Natural killer cell treated with Interleukin-12 subunit alpha and Interleukin-12 subunit beta and Interleukin-15 and Interleukin-18, amount 100 ng/mL, for 72 hours (primary cell): Measurements from ENCODE around the gene SREK1IP1. TPM values are rescaled to one million over a fixed set of nuclear protein-coding genes. Genes with fewer than 3 reads are reported as not detected.

Source experiments
- ATAC-seq, 2 donors: fragments of 150-1000 bp; cut with Tn5 transposase in 1 of 2; sonication (Bioruptor Pico), chemical (Tn5 transposase) in 1 of 2; 2 replicates each; pipeline ENCODE4 v1.10.0; 2021
- DNase-seq: peaks from one replicate; pipeline ENCODE4 v3.0.0; 2022; ENCODE audit warnings: low spot score
- H3K27ac Mint-ChIP-seq, 2 donors: 1 replicate in 1 of 2; 2 replicates in 1 of 2; pipeline ENCODE4 v1.8.0; 2022; ENCODE audit warnings: mixed read lengths in 2 of 2, mild to moderate bottlenecking in 1 of 2, moderate library complexity in 1 of 2
- H3K27me3 Mint-ChIP-seq, 2 donors: 1 replicate in 1 of 2; 2 replicates in 1 of 2; pipeline ENCODE4 v1.8.0; 2022; ENCODE audit warnings: mixed read lengths in 2 of 2
- H3K36me3 Mint-ChIP-seq: one replicate; pipeline ENCODE4 v1.8.0; 2022; ENCODE audit warnings: mixed read lengths
- H3K4me1 Mint-ChIP-seq, 2 donors: 1 replicate in 1 of 2; 2 replicates in 1 of 2; pipeline ENCODE4 v1.8.0; 2022; ENCODE audit warnings: low read depth in 2 of 2, mixed read lengths in 2 of 2, mild to moderate bottlenecking in 1 of 2
- H3K4me3 Mint-ChIP-seq: one replicate; pipeline ENCODE4 v1.8.0; 2022; ENCODE audit warnings: mixed read lengths
- H3K9me3 Mint-ChIP-seq: 2 replicates; pipeline ENCODE4 v1.8.0; 2022; ENCODE audit warnings: mixed read lengths
- total RNA-seq, 2 donors: library from RNA; stranded (reverse); gene quantifications; one replicate each; pipeline ENCODE4 v1.2.3, GENCODE V29; 2022

Gene SREK1IP1
- total RNA-seq, 2 donors from 2014 or later, result 19.9 to 20.1 TPM

DNA sequence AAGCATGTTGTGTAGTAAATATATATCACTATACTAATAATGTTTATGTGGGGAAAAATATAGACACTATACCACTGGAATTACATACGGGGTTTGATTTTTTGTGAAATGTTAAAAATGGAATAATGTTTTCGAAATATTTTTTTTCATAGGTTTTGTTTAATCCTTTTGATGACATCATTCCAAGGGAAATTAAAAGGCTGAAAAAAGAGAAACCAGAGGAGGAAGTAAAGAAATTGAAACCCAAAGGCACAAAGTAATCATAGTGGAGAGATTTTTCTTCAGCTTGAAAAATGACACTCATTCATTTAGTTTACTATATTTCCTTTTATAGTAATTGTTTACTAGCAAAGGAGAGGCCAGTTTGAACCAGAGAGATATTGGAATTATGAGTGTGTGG is 17.9 kb upstream of the SREK1IP1 start:
- Mint-ChIP-seq H3K4me1 (peaks cover 7 to 11% of the 10 kb centered on the region in 2 donors), H3K36me3 (peaks cover 16% of the 10 kb centered on the region), H3K4me3 (no peak overlapping the region), H3K27me3 (no peaks in the 10 kb centered on the region), H3K9me3 (no peaks in the 10 kb centered on the region), H3K27ac (no peak overlapping the region)
- no peak for DNase-seq
- no peak for ATAC-seq

DNA sequence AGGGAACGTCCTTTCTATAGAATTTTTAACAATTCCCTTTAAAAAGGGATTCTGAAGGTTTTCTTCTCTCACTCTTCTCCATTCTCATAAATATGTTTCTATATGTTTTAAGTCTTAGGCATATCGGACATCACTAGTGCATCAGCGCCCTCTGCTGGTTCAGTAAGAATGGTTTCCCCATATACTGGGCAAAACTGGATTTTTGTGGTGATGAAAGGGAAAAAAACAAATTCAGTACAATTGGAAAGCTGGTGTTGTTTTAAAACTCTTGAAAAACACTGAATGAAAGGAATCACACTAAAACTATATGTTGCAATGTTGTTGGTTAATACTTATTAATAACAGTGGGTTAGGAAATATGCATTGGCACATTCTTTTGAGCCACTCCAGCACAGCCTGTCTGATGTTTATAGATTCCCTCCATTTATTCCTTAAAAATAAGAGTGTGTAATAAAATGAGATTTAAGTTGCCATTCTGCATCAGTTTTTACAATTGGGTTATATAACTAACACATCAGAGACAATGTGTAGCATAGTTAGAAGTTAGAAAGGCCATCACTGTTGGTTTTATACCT is 16.0 kb upstream of the SREK1IP1 start:
- Mint-ChIP-seq H3K9me3 (no peaks in the 10 kb centered on the region), H3K27ac (no peak overlapping the region), H3K4me1 (peaks cover 0 to 6% of the 10 kb centered on the region in 2 donors), H3K4me3 (no peak overlapping the region), H3K27me3 (no peaks in the 10 kb centered on the region), H3K36me3 (peaks cover 6% of the 10 kb centered on the region)
- peak; percentile 68 to 73 for ATAC-seq
- peak; percentile 78 for DNase-seq

DNA sequence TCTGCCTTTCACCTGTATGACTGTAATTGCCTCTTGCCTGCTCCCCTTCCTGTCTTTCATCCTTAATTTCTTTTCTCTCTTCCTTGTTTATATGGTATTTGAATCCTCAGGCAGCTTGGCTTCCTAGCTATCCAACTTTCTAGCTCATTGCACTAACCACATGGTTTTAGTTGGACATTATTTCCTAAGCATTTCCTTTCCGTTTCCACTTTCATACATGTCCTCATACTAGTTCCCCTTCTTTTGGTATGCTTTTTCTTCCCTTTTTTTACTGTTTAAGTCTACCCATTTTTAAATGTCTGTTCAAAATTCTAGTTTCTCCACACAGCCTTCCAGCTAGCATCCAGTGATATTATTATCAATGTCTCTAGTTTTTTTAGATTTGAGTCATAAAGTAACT is 6.8 kb upstream of the SREK1IP1 start:
- no peaks in the 10 kb centered on the region for H3K9me3 Mint-ChIP-seq
- ATAC-seq (no peak), DNase-seq (no peak)
- H3K27ac Mint-ChIP-seq, result no peak overlapping the region
- H3K4me3 Mint-ChIP-seq, result no peak overlapping the region
- no peaks in the 10 kb centered on the region for H3K27me3 Mint-ChIP-seq
- H3K4me1 Mint-ChIP-seq, result peaks cover 6 to 16% of the 10 kb centered on the region in 2 donors
- H3K36me3 Mint-ChIP-seq, result peaks cover 15% of the 10 kb centered on the region

DNA sequence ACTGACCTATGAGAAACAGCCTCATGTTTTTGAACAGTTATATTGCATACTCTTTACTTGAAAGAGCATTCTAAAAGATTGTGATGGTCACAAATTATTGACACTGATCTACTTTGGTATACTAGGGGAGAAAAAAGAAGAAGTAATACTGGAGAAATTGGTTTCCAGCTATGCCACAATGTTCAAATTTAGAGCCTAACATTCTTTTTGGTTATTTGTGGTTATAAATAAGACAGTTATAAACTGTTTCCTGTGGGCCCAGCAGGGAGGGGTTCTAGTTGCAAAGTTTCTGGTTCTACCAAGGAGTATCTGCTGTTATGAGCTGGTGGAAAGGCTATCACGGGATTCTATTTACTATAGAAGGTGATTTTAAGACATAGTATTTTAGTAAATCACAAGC is 5.0 kb upstream of the SREK1IP1 start:
- H3K27me3 Mint-ChIP-seq, result no peaks in the 10 kb centered on the region
- ATAC-seq (no peak), DNase-seq (no peak)
- no peaks in the 10 kb centered on the region for H3K9me3 Mint-ChIP-seq
- peaks cover 17 to 29% of the 10 kb centered on the region in 2 donors for H3K4me1 Mint-ChIP-seq
- peaks cover 21% of the 10 kb centered on the region for H3K36me3 Mint-ChIP-seq
- H3K27ac Mint-ChIP-seq, result no peak overlapping the region
- H3K4me3 Mint-ChIP-seq, result no peak overlapping the region

DNA sequence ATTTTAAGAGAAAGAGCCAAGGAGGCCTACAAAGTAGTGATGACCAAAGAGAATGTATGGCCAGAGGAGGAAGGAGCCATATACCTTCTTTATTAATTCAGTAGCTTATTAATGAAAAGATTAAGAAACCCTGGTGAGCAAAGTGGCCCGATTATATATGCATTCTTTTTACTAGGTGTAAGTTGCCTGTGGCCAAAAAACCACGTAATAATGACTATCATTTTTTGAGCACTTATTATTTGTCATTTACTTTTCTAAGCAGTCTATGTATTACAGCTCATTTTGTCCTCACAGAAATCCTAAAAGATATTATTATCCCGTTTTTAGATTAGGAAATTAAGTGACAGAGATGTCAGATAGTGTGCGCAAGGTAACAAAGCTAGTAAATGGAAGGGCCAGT is 3.2 kb upstream of the SREK1IP1 start:
- H3K9me3 Mint-ChIP-seq, result no peaks in the 10 kb centered on the region
- ATAC-seq (no peak), DNase-seq (no peak)
- peaks cover 24 to 40% of the 10 kb centered on the region in 2 donors for H3K4me1 Mint-ChIP-seq
- H3K27me3 Mint-ChIP-seq, result no peaks in the 10 kb centered on the region
- no peak overlapping the region for H3K4me3 Mint-ChIP-seq
- peaks cover 25% of the 10 kb centered on the region for H3K36me3 Mint-ChIP-seq
- no peak overlapping the region for H3K27ac Mint-ChIP-seq

DNA sequence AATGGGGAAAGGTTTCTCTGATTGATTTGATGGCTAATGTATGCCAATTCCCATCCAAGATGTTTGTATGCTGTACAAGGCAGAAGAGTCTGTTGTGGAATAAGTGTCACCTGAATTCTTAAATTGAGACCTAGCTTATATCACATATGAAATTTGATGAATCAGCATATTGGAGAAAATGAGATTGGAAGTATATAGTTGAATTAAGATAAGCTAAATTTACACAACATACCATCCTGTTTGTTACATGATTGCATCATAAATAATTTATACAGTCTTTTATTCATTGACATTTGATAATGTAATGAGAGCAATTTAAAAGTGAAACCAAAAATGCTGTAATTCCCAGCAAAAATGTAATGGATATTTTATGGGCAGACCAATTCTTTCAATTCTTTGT is 1.4 kb upstream of the SREK1IP1 start:
- Mint-ChIP-seq H3K27ac (peak overlapping the region; percentile 96 to 100), H3K9me3 (no peaks in the 10 kb centered on the region), H3K27me3 (no peaks in the 10 kb centered on the region), H3K4me3 (peak overlapping the region; percentile 99), H3K36me3 (peaks cover 11% of the 10 kb centered on the region), H3K4me1 (peaks cover 33 to 39% of the 10 kb centered on the region in 2 donors)
- ATAC-seq (no peak), DNase-seq (no peak)

DNA sequence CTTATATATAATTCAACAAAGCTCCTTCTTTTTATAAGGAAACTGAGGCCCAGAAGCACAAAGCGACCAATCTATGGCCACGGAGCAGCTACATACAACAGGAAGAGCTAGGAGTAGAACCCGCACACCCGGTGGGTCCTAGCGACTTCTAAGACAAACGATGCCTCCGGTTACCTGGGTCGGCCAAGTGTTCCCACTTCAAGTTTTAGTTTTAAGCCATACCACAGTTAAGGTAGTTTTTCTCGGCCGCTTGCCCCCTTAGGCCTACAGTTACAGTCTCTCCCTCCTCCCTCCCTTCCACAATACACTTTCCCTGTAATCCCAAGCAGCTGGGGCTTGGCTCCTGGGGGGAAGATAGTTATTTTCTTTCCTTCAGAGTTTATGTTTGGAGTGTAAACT is 533 bp downstream of the SREK1IP1 start:
- peak overlapping the region; percentile 99 for H3K4me3 Mint-ChIP-seq
- ATAC-seq (peak; percentile 23 to 31), DNase-seq (no peak)
- H3K4me1 Mint-ChIP-seq, result peaks cover 34 to 37% of the 10 kb centered on the region in 2 donors
- peaks cover 17% of the 10 kb centered on the region for H3K36me3 Mint-ChIP-seq
- H3K27me3 Mint-ChIP-seq, result no peaks in the 10 kb centered on the region
- H3K9me3 Mint-ChIP-seq, result no peaks in the 10 kb centered on the region
- H3K27ac Mint-ChIP-seq, result peak overlapping the region; percentile 96 to 100

DNA sequence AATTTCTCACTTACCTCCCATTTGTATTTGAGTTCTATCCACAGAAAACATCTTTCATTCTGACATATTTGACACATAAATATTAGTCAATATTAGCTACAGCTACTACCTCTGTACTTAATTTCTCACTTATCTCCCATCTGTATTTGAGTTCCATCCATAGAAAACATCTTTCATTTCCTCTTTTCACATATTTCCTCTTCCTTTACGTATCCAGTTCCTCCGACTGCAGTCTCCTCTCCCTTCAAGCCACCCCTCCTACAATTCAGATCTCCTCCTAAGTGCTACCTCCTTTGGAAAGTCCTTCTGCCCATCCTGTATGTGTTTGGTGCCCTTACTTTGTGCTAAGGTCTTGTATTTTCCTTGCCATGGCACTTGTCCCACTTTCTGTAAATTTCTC is 1.6 kb downstream of the SREK1IP1 start:
- Mint-ChIP-seq H3K4me1 (peaks cover 33 to 37% of the 10 kb centered on the region in 2 donors), H3K4me3 (peak overlapping the region; percentile 99), H3K27ac (peak overlapping the region; percentile 96 to 100), H3K36me3 (peaks cover 17% of the 10 kb centered on the region), H3K9me3 (no peaks in the 10 kb centered on the region), H3K27me3 (no peaks in the 10 kb centered on the region)
- DNase-seq (no peak), ATAC-seq (no peak)

DNA sequence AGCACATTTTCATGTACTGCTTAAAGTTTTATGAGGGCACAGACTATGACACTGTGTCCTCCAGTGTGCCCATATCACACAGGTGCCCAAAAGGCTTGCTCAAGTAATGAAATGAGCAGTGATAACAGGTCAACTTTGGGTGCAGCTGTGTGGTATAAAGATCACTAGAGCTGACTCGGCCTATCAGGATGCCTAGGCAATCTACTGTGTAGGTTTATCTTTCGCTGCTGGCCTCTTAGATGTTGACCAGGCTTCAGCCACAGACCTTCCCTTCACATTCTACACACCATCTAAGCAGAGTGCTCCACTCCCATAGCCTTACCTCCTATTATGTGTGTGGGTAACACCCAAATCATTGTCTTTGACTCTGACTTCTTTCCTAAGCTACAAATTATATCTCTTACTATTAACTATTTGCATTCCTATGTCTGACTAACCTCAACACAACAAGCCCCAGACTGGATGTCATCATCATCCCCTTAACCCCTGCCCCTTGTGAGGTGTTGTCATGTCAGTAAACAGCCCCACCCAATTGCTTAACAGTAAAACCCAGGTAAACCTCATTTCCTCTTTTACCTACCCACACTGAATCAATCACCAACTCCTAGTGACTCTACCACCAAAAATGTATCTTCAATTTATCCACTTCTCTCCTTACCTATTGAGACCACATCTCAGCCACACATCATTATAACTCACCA is 2.5 kb downstream of the SREK1IP1 start:
- Mint-ChIP-seq H3K36me3 (peaks cover 17% of the 10 kb centered on the region), H3K4me3 (no peak overlapping the region), H3K27me3 (no peaks in the 10 kb centered on the region), H3K27ac (peak overlapping the region in 1 of 2 donors; percentile 15), H3K4me1 (peaks cover 31 to 37% of the 10 kb centered on the region in 2 donors), H3K9me3 (no peaks in the 10 kb centered on the region)
- no peak for ATAC-seq
- DNase-seq, result no peak

DNA sequence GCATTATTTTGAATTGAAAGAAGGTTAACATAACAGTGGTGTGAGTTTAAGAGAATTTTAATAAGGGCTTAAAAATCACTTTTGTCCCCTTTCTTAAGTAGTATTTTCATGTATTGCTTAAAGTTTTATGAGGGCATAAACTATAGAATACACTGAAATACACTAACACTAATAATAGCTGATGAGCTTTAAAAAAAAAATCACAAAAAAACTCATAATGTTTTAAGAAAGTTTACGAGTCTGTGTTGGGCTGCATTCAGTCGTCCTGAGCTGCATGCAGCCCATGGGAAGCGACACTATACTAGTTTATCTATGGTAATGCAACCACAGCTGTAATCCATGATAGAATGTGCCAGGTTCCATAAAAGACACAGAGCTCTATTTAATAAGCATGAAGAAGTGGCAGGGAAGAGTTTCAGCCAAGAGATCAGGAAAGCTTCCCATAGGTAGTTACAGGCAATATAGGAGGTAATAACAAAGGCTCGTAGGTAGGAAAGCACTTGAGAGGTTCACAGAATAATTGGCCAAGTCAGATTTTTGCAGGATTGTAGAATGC is 4.5 kb downstream of the SREK1IP1 start:
- H3K4me1 Mint-ChIP-seq, result peaks cover 29 to 35% of the 10 kb centered on the region in 2 donors
- no peaks in the 10 kb centered on the region for H3K27me3 Mint-ChIP-seq
- H3K4me3 Mint-ChIP-seq, result no peak overlapping the region
- DNase-seq (no peak), ATAC-seq (no peak)
- peaks cover 14% of the 10 kb centered on the region for H3K36me3 Mint-ChIP-seq
- no peak overlapping the region for H3K27ac Mint-ChIP-seq
- H3K9me3 Mint-ChIP-seq, result no peaks in the 10 kb centered on the region

DNA sequence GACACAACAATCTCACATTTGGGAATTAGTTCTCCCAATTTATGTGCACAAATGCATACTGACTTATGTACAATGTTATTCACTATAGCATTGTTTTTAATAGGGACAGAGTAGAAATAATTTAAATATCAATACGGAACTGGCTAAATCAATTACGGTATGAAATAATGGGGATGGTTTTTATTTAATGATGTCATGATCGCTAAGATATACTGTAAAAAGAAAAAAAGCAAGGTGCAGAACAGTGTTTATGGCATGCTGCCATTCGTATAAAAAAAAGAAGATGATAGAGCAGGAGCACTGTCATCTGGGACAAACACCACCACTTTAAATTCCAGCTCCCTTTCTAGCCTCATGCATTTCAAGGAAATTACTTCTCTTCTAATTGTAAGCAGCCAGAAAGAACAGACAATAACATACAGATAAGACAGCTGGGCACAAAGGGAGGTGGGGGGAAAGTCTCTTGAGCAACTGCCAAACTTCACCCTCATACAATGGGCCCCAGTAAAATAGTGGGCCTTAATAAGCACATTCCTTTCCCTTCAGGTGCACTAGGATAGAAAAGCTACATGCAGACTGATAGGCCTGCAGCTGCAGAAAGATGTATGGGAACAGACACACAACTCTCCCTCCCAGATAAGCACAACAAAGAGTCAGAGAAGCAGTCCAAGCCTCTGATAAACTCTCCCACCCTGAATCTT is 8.4 kb downstream of the SREK1IP1 start:
- Mint-ChIP-seq H3K27ac (peak overlapping the region in 1 of 2 donors; percentile 3), H3K27me3 (no peaks in the 10 kb centered on the region), H3K4me3 (no peak overlapping the region), H3K36me3 (peaks cover 7% of the 10 kb centered on the region), H3K4me1 (peaks cover 6 to 21% of the 10 kb centered on the region in 2 donors), H3K9me3 (no peaks in the 10 kb centered on the region)
- ATAC-seq (no peak), DNase-seq (no peak)

DNA sequence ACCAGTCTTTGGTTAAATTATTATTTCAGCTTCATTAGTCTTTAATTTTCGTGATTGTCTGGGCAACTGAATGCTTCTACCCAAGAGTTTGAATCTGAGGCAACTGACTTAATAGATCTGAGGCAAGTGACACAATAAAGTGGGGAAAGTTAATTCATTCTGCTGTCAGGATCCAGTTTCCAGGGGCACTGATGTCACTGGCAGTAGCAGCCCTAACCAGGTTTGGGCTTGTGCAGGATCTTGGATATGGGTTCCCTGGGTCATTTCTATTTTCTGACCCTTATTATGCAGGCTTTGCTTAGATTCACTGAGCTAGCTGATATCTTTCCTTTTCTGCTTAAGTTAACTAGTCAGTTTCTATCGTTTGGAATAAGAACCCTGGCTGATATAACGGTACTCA is 9.6 kb downstream of the SREK1IP1 start:
- Mint-ChIP-seq H3K4me3 (no peak overlapping the region), H3K9me3 (no peaks in the 10 kb centered on the region), H3K36me3 (peaks cover under 1% of the 10 kb centered on the region), H3K27ac (no peak overlapping the region), H3K4me1 (peaks cover 0 to 16% of the 10 kb centered on the region in 2 donors), H3K27me3 (no peaks in the 10 kb centered on the region)
- DNase-seq, result no peak
- no peak for ATAC-seq

DNA sequence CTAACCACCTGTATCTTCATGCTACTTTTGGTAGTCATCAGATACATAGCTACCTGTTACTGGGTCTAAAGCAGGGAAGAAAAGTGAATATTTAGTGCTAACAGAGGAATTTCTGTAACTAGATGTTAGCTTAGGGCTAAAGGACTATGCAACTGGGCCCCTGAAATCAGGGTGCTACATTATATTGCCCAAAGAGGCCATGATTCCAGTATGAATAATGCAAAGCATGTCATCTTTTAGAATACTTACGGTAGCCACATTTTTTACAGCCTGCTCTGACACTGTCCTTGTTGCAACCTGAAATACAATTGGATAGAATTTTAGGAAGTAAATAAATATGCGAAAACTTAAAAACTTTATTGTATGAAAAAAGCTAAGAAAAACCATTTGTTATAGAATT is 14.4 kb downstream of the SREK1IP1 start:
- no peak for ATAC-seq
- peaks cover 0 to 4% of the 10 kb centered on the region in 2 donors for H3K4me1 Mint-ChIP-seq
- no peaks in the 10 kb centered on the region for H3K9me3 Mint-ChIP-seq
- H3K4me3 Mint-ChIP-seq, result no peak overlapping the region
- H3K36me3 Mint-ChIP-seq, result no peaks in the 10 kb centered on the region
- H3K27ac Mint-ChIP-seq, result no peak overlapping the region
- no peaks in the 10 kb centered on the region for H3K27me3 Mint-ChIP-seq
- DNase-seq, result no peak

DNA sequence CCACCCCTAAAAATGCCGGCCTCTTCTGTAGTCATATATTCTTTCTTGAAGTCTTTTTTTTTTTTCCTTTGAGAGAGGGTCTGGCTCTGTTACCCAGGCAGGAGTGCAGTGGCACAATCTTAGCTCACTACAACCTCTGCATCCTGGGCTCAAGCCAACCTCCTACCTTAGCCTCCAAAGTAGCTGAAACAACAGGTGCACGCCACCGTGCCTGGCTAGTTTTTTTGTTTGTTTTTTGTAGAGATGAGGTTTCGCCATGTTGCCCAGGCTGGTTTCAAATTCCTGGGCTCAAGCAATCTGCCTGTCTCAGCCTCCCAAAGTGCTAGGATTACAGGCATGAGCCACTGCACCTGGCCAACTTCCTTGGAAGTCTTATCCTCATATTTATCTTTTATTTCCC is 19.1 kb downstream of the SREK1IP1 start:
- Mint-ChIP-seq H3K36me3 (no peaks in the 10 kb centered on the region), H3K27me3 (no peaks in the 10 kb centered on the region), H3K9me3 (no peaks in the 10 kb centered on the region), H3K4me3 (no peak overlapping the region), H3K27ac (no peak overlapping the region), H3K4me1 (peaks cover 0 to 5% of the 10 kb centered on the region in 2 donors)
- DNase-seq (no peak), ATAC-seq (no peak)
